ENCODE measurements around the gene PDLIM5. TPM values are rescaled to one million over a fixed set of nuclear protein-coding genes. Genes with fewer than 3 reads are reported as not detected.
A peak's percentile ranks its signal among the peaks of the same experiment; 100 is the strongest.

Gene PDLIM5
- polyA plus RNA-seq, 1 donor (not counting 4 experiments of a cell fraction or from before 2014, with no cell fraction given), result 112 TPM

DNA sequence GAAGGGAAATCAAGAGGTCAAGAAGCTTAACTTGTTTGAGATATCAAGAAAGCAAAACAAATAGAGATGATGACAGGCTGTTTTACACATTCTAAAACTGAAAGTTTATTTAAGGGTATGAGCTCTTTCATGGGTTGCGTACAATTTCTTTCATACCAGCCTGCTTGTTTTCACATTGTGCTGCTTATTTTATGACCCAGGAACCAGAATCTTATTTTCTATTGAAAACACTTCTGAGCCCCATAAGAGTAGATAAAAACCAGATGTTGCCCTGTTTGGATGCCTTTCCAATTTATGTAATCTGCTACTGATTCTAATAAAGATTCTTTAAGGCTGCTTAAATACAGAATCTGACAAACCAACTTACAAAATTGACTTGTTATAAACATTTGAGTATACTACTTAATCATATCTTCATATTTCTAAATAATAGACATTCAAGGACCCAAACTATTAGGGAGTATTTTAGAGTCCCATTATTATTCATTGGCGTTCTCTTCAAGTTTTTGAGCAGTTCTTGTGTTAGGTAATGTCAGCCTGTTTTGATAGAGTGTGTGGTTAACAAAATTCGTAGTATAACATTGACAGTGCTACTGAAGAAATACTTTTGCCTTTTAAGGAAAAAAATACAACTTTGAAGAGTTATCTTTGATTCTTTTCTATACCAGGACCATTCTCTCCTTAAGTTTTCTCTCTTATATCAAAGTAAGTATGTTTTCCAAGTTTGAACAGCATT lies 74.4 kb downstream of the PDLIM5 start:
- Histone ChIP-seq H3K4me3 (ENCODE audit: control insufficient read depth in 2 of 3, extremely low read depth in 1 of 3, insufficient read depth in 2 of 3, low read depth in 1 of 3, low read length in 3 of 3) (no peak overlapping the region), H3K36me3 (ENCODE audit: control insufficient read depth in 2 of 2, extremely low read depth in 1 of 2, insufficient read depth in 2 of 2, low read length in 2 of 2) (peaks cover 0 to 6% of the 10 kb centered on the region in 2 experiments), H3K9me1 (ENCODE audit: control insufficient read depth, extremely low read depth, insufficient read depth, low read length) (no peaks in the 10 kb centered on the region), H3K9me3 (ENCODE audit: control insufficient read depth, low read depth, low read length) (no peaks in the 10 kb centered on the region), H2AFZ (ENCODE audit: control insufficient read depth, low read length) (no peak overlapping the region), H3K4me2 (ENCODE audit: control insufficient read depth, extremely low read depth, insufficient read depth, low read depth, low read length) (no peak overlapping the region), H3K4me1 (ENCODE audit: control insufficient read depth, extremely low read depth, insufficient read depth, low read length) (peaks cover 7% of the 10 kb centered on the region), H3K79me2 (ENCODE audit: control insufficient read depth, insufficient read depth, low read length) (peaks cover 29% of the 10 kb centered on the region), H3K27ac (ENCODE audit: control insufficient read depth, insufficient read depth, low read length) (no peak overlapping the region), H3K9ac (ENCODE audit: control insufficient read depth, extremely low read depth, insufficient read depth, low read length) (no peak overlapping the region), H4K20me1 (ENCODE audit: control insufficient read depth, extremely low read depth, insufficient read depth, low read length) (no peaks in the 10 kb centered on the region), H3K27me3 (ENCODE audit: control insufficient read depth, extremely low read depth, insufficient read depth, low read length) (no peaks in the 10 kb centered on the region)
- TF ChIP-seq, protein P1, sequence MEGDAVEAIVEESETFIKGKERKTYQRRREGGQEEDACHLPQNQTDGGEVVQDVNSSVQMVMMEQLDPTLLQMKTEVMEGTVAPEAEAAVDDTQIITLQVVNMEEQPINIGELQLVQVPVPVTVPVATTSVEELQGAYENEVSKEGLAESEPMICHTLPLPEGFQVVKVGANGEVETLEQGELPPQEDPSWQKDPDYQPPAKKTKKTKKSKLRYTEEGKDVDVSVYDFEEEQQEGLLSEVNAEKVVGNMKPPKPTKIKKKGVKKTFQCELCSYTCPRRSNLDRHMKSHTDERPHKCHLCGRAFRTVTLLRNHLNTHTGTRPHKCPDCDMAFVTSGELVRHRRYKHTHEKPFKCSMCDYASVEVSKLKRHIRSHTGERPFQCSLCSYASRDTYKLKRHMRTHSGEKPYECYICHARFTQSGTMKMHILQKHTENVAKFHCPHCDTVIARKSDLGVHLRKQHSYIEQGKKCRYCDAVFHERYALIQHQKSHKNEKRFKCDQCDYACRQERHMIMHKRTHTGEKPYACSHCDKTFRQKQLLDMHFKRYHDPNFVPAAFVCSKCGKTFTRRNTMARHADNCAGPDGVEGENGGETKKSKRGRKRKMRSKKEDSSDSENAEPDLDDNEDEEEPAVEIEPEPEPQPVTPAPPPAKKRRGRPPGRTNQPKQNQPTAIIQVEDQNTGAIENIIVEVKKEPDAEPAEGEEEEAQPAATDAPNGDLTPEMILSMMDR (optimal IDR thresholded peaks at IDR 0.05 in 1 of 3, IDR thresholded peaks at IDR 0.05 in 1 of 3, conservative IDR thresholded peaks at IDR 0.05 in 1 of 3; ENCODE audit: extremely low read depth in 1 of 3, insufficient read depth in 2 of 3, low read length in 3 of 3), result no peak
- no peak for TF ChIP-seq EZH2 (IDR thresholded peaks at IDR 0.05; ENCODE audit: low read length)
- DNase-seq (ENCODE audit: low read depth, low spot score) (no peak), FAIRE-seq (no peak)
- dilution Hi-C loops (cut with MboI; ENCODE audit: extremely low pct_ligation_motif_present, low sequenced_read_pairs), result no loop called here

DNA sequence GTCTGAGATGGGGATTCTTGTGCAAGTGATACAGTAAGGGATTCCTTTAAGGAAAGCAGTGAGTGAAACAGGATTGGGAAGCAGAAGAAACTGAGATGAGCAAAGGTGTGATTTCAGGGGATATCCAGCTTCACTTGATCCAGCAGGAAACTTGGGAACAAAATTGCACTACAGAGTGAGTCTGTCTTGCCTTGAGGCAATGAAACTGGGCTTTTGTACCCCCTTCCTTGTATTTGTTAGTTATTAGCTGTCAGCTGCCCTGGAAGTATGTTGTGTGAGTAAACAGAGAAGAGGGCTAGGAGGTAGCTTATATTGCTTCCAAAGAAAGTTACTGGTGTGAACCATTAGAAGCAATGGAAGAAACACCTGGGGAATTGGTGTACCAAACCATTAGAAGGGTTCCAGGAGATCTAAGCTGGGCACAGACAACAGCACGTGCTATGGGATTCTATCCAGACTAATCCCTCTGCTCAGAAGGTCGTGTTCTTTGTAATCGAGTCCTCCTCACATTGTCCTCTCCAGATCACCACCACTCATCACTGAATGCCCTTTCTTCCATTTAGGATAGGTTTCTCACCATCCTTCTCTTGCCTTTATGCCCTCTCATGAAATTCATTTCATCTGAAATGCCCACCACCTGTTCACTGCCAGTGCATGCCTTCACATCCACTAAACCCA lies 76.0 kb downstream of the PDLIM5 start:
- H3K9me1 ChIP-seq (ENCODE audit: control insufficient read depth, extremely low read depth, insufficient read depth, low read length), result no peaks in the 10 kb centered on the region
- no peak for TF ChIP-seq EZH2 (IDR thresholded peaks at IDR 0.05; ENCODE audit: low read length)
- TF ChIP-seq, protein P1 (optimal IDR thresholded peaks at IDR 0.05 in 1 of 3, IDR thresholded peaks at IDR 0.05 in 1 of 3, conservative IDR thresholded peaks at IDR 0.05 in 1 of 3; ENCODE audit: extremely low read depth in 1 of 3, insufficient read depth in 2 of 3, low read length in 3 of 3), result no peak
- H3K4me2 ChIP-seq (ENCODE audit: control insufficient read depth, extremely low read depth, insufficient read depth, low read depth, low read length), result no peak overlapping the region
- H3K27ac ChIP-seq (ENCODE audit: control insufficient read depth, insufficient read depth, low read length), result no peak overlapping the region
- H3K4me3 ChIP-seq (ENCODE audit: control insufficient read depth in 2 of 3, extremely low read depth in 1 of 3, insufficient read depth in 2 of 3, low read depth in 1 of 3, low read length in 3 of 3), result no peak overlapping the region
- no peaks in the 10 kb centered on the region for H3K27me3 ChIP-seq (ENCODE audit: control insufficient read depth, extremely low read depth, insufficient read depth, low read length)
- H3K9me3 ChIP-seq (ENCODE audit: control insufficient read depth, low read depth, low read length), result no peaks in the 10 kb centered on the region
- FAIRE-seq, result peak; percentile 20
- H2AFZ ChIP-seq (ENCODE audit: control insufficient read depth, low read length), result no peak overlapping the region
- H3K4me1 ChIP-seq (ENCODE audit: control insufficient read depth, extremely low read depth, insufficient read depth, low read length), result peaks cover 18% of the 10 kb centered on the region
- H3K79me2 ChIP-seq (ENCODE audit: control insufficient read depth, insufficient read depth, low read length), result peaks cover 34% of the 10 kb centered on the region
- H4K20me1 ChIP-seq (ENCODE audit: control insufficient read depth, extremely low read depth, insufficient read depth, low read length), result peaks cover 2% of the 10 kb centered on the region
- H3K9ac ChIP-seq (ENCODE audit: control insufficient read depth, extremely low read depth, insufficient read depth, low read length), result no peak overlapping the region
- peaks cover 0 to 6% of the 10 kb centered on the region in 2 experiments for H3K36me3 ChIP-seq (ENCODE audit: control insufficient read depth in 2 of 2, extremely low read depth in 1 of 2, insufficient read depth in 2 of 2, low read length in 2 of 2)
- no peak for DNase-seq (ENCODE audit: low read depth, low spot score)
- dilution Hi-C loops (cut with MboI; ENCODE audit: extremely low pct_ligation_motif_present, low sequenced_read_pairs), result no loop called here
